K562 (cell line): ENCODE results near the gene CREB3L2. TPM values are rescaled to one million over a fixed set of nuclear protein-coding genes. Genes with fewer than 3 reads are reported as not detected.
A peak's percentile ranks its signal among the peaks of the same experiment; 100 is the strongest.

Experiments used
- ATF3 ChIP-seq, 2 experiments: fragments of 450-650 bp in 1 of 2; sonication (generic) in 1 of 2; formaldehyde crosslinking in 1 of 2; IDR thresholded peaks in 1 of 2; conservative IDR thresholded peaks in 1 of 2; 2 replicates each; pipeline versions ENCODE4 v1.6.1 to v1.8.1; 2016 to 2023; ENCODE audit warnings: mild to moderate bottlenecking in 2 of 2, moderate library complexity in 2 of 2, inconsistent platforms in 1 of 2, missing genetic modification reagents in 1 of 2
- CTCFL ChIP-seq: IDR thresholded peaks from 2 replicates; pipeline ENCODE4 v1.6.1; 2011; ENCODE audit warnings: borderline replicate concordance, low read depth, mild to moderate bottlenecking, moderate library complexity, low read length; ENCODE audit not compliant: insufficient read depth, poor library complexity, severe bottlenecking
- E2F8 ChIP-seq: fragments of 450-650 bp; IDR thresholded peaks from 2 replicates; pipeline ENCODE4 v1.7.1; 2018; ENCODE audit warnings: mild to moderate bottlenecking, low read depth; ENCODE audit not compliant: partially characterized antibody
- L3MBTL2 ChIP-seq: fragments of 450-650 bp; IDR thresholded peaks from 2 replicates; pipeline ENCODE4 v1.6.1; 2016; ENCODE audit warnings: mild to moderate bottlenecking, moderate library complexity
- MAX ChIP-seq: sonication (generic); formaldehyde crosslinking; IDR thresholded peaks from 2 replicates; pipeline ENCODE4 v1.9.0; 2022; ENCODE audit warnings: mild to moderate bottlenecking, missing genetic modification reagents
- MBD2 ChIP-seq: sonication (generic); IDR thresholded peaks from 2 replicates; pipeline ENCODE4 v1.6.1; 2016; ENCODE audit warnings: low read depth, borderline replicate concordance
- NCOA1 ChIP-seq: fragments of 450-650 bp; IDR thresholded peaks from 2 replicates; pipeline ENCODE4 v1.6.1; 2016; ENCODE audit warnings: low read depth
- POLR2H ChIP-seq: IDR thresholded peaks from 2 replicates; pipeline ENCODE4 v1.6.1; 2016; ENCODE audit warnings: missing genetic modification characterization, low read depth, mild to moderate bottlenecking, control low read depth, missing compliant biosample characterization, moderate library complexity
- PREB ChIP-seq: sonication (generic); formaldehyde crosslinking; IDR thresholded peaks from 2 replicates; pipeline ENCODE4 v1.8.1; 2023; ENCODE audit warnings: mild to moderate bottlenecking, missing genetic modification reagents
- RBM25 ChIP-seq: fragments of 200-400 bp; formaldehyde crosslinking; IDR thresholded peaks from 2 replicates; pipeline ENCODE4 v1.6.1; 2018; ENCODE audit warnings: low read length, low read depth, moderate library complexity; ENCODE audit not compliant: severe bottlenecking
- SMC3 ChIP-seq: conservative IDR thresholded peaks from 2 replicates; pipeline ENCODE4 v1.6.1; 2011; ENCODE audit warnings: low read depth, low read length, improper control_type of control experiment; ENCODE audit not compliant: insufficient read depth
- SOX6 ChIP-seq: fragments of 450-650 bp; IDR thresholded peaks from 2 replicates; pipeline ENCODE4 v1.6.1; 2014; ENCODE audit warnings: mild to moderate bottlenecking
- SRF ChIP-seq, 2 experiments: fragments of 250-450, 450-650 bp in 1 of 2; sonication (Bioruptor Pico) in 1 of 2; sonication (generic) in 1 of 2; formaldehyde crosslinking; IDR thresholded peaks; 2 replicates each; pipeline versions ENCODE4 v1.5.0 to v1.5.1; 2020 to 2022; ENCODE audit warnings: mild to moderate bottlenecking in 1 of 2, missing genetic modification reagents in 1 of 2
- USF2 ChIP-seq: sonication (generic); formaldehyde crosslinking; IDR thresholded peaks from 2 replicates; pipeline ENCODE4 v1.5.0; 2020; ENCODE audit warnings: missing genetic modification reagents
- ZFP1 ChIP-seq: fragments of 450-650 bp; formaldehyde crosslinking; IDR thresholded peaks from 2 replicates; pipeline ENCODE4 v1.4.0; 2020; ENCODE audit warnings: mild to moderate bottlenecking, mixed read lengths
- ZNF316 ChIP-seq: fragments of 450-650 bp; IDR thresholded peaks from 2 replicates; pipeline ENCODE4 v1.6.1; 2016
- ZNF584 ChIP-seq: fragments of 200-800 bp; sonication (Bioruptor generic); IDR thresholded peaks from 2 replicates; pipeline ENCODE4 v1.6.1; 2016; ENCODE audit warnings: low read depth, mild to moderate bottlenecking, missing genetic modification characterization, missing compliant biosample characterization
- ZNF695 ChIP-seq: fragments of 450-650 bp; formaldehyde crosslinking; IDR thresholded peaks from 2 replicates; pipeline ENCODE4 v1.4.0; 2020; ENCODE audit warnings: mild to moderate bottlenecking, moderate library complexity
- ZNF780A ChIP-seq: fragments of 250-450 bp; sonication (Bioruptor Pico); IDR thresholded peaks from 2 replicates; pipeline ENCODE4 v1.5.0; 2021; ENCODE audit warnings: mild to moderate bottlenecking
- polyA plus RNA-seq, 8 experiments: library from polyadenylated mRNA; depleted of rRNA in 4 of 8; stranded (reverse) in 5 of 8; unstranded in 3 of 8; fragments of >200 nt; fragmentation: Nextera tagmentation in 2 of 8; fragmentation: Illumina TruSeq in 1 of 8; extraction: Ambion mirVana in 2 of 8; extraction: Trizol in 1 of 8; gene quantifications; 2 replicates each; pipeline versions ENCODE4 v1.2.1 to v1.2.3, GENCODE V29; 2011 to 2014; ENCODE audit warnings: inconsistent platforms in 1 of 8, missing spikeins in 1 of 8
- total RNA-seq, 7 experiments: library from RNA; depleted of rRNA in 6 of 7; stranded (reverse); fragments of >200 nt in 6 of 7; fragmentation: Illumina TruSeq in 2 of 7; extraction: Trizol in 2 of 7; gene quantifications; 2 replicates each; pipeline versions ENCODE4 v1.2.1 to v1.2.3, GENCODE V29; 2011 to 2021; ENCODE audit warnings: low replicate concordance in 1 of 7

The CREB3L2 gene
- total and polyA plus RNA-seq, 9 of the 15 experiments (the other 6 are each of a cell fraction or from before 2014, with no cell fraction given) = 7.1 to 45.6 (median 15.8) TPM

GRCh38 chr7:138030679-138031351, 28.9 kb upstream of the CREB3L2 start (continued):
- TF ChIP-seq CTCFL (no peak), ZNF316 (peak; percentile 61), SOX6 (peak; percentile 34; the same call in 1 of the 2 replicates), ZFP1 (CRISPR knock-in tag) (no peak), SMC3 (no peak), PREB (CRISPR knock-in tag) (no peak), MBD2 (no peak), NCOA1 (no peak), POLR2H (tag) (no peak), MAX (CRISPR knock-in tag) (peak; percentile 38; the same call in 1 of the 2 replicates), ATF3 (IDR thresholded peaks at IDR 0.05) (peak; percentile 93), ATF3 (CRISPR knock-in tag; conservative IDR thresholded peaks at IDR 0.05) (0 out of 2 replicates have a peak, but pooled peaks have one; percentile 20), SRF (CRISPR knock-in tag; IDR thresholded peaks at IDR 0.05) (no peak), ZNF695 (CRISPR knock-in tag) (no peak), E2F8 (no peak), RBM25 (no peak), USF2 (CRISPR knock-in tag) (0 out of 2 replicates have a peak, but pooled peaks have one; percentile 7), ZNF584 (CRISPR knock-in tag) (0 out of 2 replicates have a peak, but pooled peaks have one; percentile 21), ZNF780A (no peak), L3MBTL2 (0 out of 2 replicates have a peak, but pooled peaks have one; percentile 36)
